G401.6 (cell line): ENCODE data around the gene FAM228B.
"Not testable (repeated sequence)": the region's sequence is repeated elsewhere in the genome, so short reads cannot be mapped to it uniquely, and the experiment has no call there.

ENCODE experiments used
- FAIRE-seq: peaks from 2 replicates; lab custom pipeline; 2012; peaks lifted over from hg19 to GRCh38; lab: Jason Lieb, UNC

The FAM228B gene

GRCh38 chr2:24159708-24160107 is 36.4 kb downstream of the FAM228B start:
- no peak for FAIRE-seq

GRCh38 chr2:24160761-24161160 is 37.5 kb downstream of the FAM228B start:
- no peak for FAIRE-seq

- FAIRE-seq: no peak
Observed at GRCh38 chr2:24162494-24162893, 39.2 kb downstream of the FAM228B start.

- no peak for FAIRE-seq
Observed at GRCh38 chr2:24163186-24163585, 39.9 kb downstream of the FAM228B start.

GRCh38 chr2:24163601-24164000 is 40.3 kb downstream of the FAM228B start:
- FAIRE-seq: no peak

GRCh38 chr2:24164416-24164973 is 41.2 kb downstream of the FAM228B start:
- no peak for FAIRE-seq

GRCh38 chr2:24169023-24169422 is 45.8 kb downstream of the FAM228B start:
- FAIRE-seq: no peak

GRCh38 chr2:24174851-24175277 is 51.6 kb downstream of the FAM228B start, which contains the start of gene FAM228A:
FAM228A (plus strand) TSS chr2:24175053; CDS start chr2:24175481, 428 bp downstream.
- FAIRE-seq: no peak

GRCh38 chr2:24175631-24176187 is 52.4 kb downstream of the FAM228B start:
- FAIRE-seq: no peak

- FAIRE-seq: no peak
Observed at GRCh38 chr2:24176326-24176725, 53.1 kb downstream of the FAM228B start.

- no peak for FAIRE-seq
Observed at GRCh38 chr2:24179683-24180082, 56.4 kb downstream of the FAM228B start.

- FAIRE-seq: no peak
Observed at GRCh38 chr2:24181849-24182248, 58.6 kb downstream of the FAM228B start.

GRCh38 chr2:24182507-24182906 is 59.2 kb downstream of the FAM228B start:
- FAIRE-seq: no peak

GRCh38 chr2:24183366-24184069 is 60.2 kb downstream of the FAM228B start:
- no peak for FAIRE-seq

- FAIRE-seq: no peak
Observed at GRCh38 chr2:24189551-24189950, 66.3 kb downstream of the FAM228B start.

GRCh38 chr2:24190503-24190902 is 67.2 kb downstream of the FAM228B start:
- FAIRE-seq: no peak

GRCh38 chr2:24191156-24191555 is 67.9 kb downstream of the FAM228B start:
- no peak for FAIRE-seq

GRCh38 chr2:24191848-24192247 is 68.6 kb downstream of the FAM228B start:
- FAIRE-seq: no peak

GRCh38 chr2:24197213-24197612 is 73.9 kb downstream of the FAM228B start:
- not testable (repeated sequence) for FAIRE-seq

- no peak for FAIRE-seq
Observed at GRCh38 chr2:24199968-24200590, 76.8 kb downstream of the FAM228B start.

- FAIRE-seq: no peak
Observed at GRCh38 chr2:24200799-24201198, 77.5 kb downstream of the FAM228B start.

GRCh38 chr2:24203029-24203786 is 79.9 kb downstream of the FAM228B start:
- FAIRE-seq: no peak

GRCh38 chr2:24203787-24204150 is 80.5 kb downstream of the FAM228B start:
- FAIRE-seq: no peak
